HG03280 (cell line): ENCODE measurements around the gene MBNL1.

Experiments
- ATAC-seq: cut with Tn5 transposase; IDR thresholded peaks from one replicate; pipeline ENCODE4 v1.9.1; 2021; ENCODE audit warnings: mild to moderate bottlenecking, moderate library complexity; ENCODE audit not compliant: unreplicated experiment

MBNL1 gene

DNA sequence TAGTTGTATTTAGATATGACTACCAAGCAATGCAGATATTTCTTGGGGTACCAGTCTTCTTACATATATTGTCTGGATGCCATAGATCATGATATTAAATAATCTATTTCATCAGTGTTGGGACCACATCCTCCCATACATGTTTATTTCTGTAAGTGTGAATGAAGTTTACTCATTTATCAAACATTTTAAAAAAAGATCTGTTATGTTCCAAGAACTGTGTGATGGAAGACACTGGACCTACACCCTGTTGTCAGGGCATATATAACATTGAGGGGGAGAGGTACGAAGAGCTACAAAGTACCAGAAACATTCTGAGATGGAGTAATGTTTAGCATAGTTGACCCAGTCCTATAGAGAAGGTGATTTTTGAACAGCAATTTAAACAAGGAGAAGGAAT, 26.6 kb downstream of the MBNL1 start:
- ATAC-seq, result no peak

DNA sequence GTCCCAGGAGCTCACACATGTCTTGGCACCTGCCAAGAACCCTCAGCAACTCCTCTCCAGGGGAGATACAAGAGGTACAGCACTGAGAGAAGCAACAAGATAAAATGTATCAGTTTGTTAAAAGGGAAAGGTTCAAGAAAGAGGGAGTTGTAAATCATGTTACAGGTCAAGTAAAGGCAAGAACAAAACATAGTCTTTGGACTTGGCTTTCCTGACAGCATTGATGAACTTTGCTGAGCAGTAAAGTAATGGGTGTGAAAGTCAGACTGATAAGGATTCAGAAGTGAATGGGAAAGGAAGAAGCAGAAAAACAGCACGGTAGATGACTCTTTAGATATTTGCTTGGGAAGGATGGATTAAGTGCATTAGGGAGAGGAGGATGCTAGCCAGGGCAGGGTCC, 27.1 kb downstream of the MBNL1 start:
- no peak for ATAC-seq

DNA sequence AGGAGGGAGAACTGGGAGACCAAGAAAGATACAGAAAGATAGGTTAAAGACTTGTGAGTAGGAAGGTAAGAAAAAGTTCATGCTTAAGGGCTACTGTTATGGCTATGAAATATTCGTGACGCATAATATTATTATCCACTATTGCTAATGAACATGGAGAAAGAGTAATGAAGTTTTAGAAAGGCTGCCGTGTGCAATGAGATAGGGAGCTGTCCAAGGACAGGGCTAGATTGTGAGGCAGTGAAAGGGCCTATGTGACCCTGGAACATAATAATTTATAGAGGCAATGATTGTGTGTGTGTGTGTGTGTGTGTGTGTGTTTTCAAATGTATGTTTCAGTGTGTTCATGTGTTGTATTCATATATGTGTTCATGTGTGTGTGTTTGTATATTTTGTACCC, 27.7 kb downstream of the MBNL1 start:
- ATAC-seq, result no peak

DNA sequence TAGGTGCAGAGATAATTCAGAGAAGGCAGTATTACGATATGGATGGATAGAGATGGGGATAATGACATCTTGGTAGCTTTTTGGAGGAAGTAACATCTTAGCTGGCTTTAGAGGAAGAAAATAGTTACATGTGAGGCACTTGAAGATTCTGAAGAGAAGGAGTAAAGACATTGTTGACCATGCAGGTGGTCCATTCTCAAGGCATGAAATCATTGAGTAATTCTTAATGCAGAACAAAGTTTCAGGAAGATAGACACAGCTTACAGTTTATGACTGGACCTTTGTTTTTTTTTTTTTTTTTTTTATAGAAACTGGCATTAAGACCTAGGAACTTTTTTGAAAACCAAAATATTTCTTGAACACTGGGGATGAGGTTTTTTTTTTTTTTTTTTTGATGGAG, 28.2 kb downstream of the MBNL1 start:
- ATAC-seq, result no peak

DNA sequence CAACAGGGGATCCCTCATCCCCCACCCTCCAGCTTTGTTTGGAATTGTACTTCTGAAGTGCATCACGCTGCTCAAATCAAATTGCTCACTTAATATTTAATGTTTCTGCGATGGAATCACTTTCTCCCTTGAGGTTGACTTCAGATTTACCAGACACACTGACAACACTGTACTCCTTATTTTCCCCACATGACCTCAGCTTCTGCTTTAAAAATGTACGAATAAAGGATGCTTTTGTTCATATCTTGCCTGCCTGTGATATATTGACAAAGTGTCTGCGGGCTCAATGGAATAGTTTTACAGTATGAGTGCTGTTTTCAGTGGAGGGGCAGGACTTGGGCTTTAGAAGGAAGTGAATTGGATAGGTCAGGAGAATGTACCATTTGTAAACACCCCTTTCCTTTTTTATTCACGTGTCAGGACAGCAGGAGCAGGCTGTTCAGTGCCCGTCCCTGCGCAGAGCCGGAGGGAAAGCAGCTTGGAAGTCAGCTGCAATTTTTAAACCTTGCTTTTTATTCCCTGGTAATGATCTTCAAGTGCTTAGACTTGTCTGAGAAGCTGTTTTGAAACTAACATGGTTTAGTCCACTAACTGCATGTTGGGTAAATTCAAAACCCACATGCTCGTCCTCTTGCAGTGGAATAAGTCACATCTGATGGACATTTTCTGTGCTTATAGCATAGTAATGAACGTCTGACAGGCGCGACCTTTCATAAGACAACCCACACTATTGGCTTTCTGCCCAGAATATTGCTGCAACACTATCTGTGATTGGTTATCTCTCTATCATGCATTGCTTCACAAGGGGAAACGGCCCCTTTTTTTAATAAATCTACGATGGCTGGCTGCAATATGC, 29.9 kb downstream of the MBNL1 start:
- peak; percentile 65 for ATAC-seq

DNA sequence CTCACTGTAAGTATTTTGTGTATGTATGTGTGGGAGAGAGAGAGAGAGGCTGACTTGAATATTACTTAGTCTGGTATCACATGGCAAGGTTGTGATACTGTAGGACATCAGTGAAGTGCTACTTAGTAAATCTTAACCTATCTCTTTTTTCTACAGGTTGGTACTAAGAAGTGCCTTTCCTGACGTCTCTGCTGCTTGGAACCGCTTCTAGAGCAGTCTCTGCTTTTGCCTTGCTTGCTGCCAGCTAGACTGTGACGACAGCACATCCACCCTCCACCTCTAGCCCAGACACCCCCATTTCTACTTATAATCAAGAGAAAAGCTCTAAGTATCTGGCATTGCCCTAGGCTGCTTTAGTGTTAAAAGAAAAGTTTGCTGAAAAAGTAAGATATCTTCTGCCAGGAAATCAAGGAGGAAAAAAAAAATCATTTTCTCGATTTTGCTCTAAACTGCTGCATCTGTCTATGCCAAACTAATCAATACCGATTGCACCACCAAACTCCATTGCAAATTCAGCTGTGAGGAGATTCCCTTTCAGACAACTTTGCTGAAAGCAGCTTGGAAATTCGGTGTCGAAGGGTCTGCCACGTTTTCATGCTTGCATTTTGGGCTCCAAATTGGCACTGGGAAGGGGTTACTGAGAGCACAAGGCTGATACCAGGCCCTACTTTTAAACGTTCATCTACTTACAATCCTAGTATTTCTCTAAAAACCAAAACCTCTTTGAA, 30.7 kb downstream of the MBNL1 start:
- peak; percentile 16 for ATAC-seq

DNA sequence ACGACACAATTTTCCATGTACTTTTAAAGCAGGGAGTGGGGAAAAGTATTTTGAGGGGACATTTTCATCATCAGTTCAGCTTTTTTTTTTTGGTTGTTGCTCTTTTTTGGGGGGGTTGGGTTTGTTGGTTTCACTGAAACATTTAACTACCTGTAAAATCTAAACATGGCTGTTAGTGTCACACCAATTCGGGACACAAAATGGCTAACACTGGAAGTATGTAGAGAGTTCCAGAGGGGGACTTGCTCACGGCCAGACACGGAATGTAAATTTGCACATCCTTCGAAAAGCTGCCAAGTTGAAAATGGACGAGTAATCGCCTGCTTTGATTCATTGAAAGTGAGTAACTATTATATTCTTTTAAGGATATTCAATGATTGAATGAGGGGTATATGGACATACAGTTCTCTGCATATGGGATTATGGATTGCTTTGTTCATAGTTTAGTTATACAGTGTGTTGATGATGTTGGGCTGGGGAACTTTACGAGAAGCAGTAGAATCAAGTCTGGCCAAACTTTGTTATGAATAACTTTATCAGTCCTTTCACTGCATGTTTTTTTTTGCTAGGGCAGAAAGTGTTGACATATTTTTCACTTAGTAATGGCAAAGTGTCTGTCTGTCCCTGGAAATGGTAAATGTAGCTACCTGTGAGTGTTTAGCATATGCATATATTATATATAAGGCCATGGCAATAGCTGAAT, 31.5 kb downstream of the MBNL1 start:
- ATAC-seq, result no peak

DNA sequence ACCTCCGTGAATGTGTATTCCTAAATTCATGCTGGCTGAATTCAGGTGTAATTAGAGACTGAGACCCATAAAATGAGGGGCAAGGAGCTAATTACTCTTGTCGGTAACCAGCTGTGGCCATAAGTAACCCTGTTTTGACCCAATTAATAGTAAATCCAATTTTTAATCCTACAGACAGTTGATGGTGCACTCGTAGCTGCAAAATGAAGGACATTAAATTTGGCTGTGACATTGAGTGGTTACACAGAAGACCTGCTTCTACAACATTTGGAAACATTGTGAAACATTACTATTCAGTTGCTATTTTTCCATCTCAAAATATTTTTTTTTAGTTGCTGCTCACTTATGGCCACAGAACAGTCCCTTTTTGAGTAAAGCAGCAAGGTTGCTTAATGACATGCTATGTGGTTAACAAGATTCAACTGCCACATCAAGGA, 33.0 kb downstream of the MBNL1 start:
- ATAC-seq, result no peak

DNA sequence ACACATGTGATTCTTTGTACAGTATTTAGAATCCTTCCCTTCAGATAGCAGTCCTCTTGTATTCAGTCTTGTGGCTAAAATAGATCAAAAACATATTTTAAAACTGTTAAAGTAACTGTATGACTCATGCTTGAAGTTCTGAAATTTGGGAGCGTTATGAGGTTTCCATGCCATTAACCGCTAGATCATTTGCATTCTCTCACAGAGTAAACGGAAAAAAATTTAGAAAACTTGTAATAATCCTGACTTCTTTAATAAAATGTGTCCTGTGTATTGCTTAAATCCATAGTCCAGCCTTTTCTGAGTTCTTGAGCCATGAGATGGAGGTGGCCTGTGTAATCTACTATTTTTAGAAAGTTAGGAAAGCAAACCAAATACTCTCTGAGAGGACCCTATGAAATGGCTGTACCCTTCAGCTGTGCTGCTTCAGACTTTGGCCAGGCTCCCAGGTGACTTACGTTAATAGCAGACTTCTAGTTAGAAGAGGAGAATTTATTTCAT, 33.8 kb downstream of the MBNL1 start:
- ATAC-seq, result peak; percentile 55

DNA sequence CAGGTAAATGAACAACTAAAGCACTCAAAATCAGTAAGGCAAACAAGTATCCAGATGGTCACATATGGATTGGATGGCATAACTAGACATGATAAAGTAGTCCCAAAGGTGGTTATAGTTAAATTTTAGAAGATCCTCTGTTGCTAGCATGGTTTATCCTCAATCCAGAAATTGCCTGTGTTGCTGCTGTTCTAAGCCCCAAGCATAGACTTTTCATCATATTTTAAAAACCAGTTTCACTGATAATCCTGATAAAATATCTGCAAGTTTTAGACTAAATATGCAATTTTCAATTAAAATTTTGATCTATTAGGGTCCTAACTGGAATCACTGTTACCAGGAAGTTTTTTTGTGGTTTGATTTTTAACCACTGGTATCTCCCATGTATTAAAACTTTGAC, 35.4 kb downstream of the MBNL1 start:
- ATAC-seq, result no peak

DNA sequence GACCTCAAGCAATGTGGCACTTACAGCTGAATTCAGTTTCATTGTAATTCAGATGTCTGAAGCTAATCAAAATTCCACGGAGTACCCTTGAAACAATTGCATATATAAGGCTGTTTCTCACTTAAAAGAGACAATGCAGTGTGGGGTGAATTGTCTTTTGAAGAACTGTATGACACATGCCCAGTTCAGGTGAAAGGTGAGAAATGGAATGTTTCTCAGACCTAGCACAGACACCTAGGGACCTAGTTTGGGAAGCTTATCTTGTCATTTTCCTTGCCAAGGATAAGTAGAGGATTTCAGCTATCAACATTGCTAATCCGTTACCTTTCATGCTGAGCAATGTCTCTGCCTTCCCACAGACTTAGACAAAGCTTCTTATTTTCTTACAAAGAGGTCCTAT, 36.3 kb downstream of the MBNL1 start:
- no peak for ATAC-seq

DNA sequence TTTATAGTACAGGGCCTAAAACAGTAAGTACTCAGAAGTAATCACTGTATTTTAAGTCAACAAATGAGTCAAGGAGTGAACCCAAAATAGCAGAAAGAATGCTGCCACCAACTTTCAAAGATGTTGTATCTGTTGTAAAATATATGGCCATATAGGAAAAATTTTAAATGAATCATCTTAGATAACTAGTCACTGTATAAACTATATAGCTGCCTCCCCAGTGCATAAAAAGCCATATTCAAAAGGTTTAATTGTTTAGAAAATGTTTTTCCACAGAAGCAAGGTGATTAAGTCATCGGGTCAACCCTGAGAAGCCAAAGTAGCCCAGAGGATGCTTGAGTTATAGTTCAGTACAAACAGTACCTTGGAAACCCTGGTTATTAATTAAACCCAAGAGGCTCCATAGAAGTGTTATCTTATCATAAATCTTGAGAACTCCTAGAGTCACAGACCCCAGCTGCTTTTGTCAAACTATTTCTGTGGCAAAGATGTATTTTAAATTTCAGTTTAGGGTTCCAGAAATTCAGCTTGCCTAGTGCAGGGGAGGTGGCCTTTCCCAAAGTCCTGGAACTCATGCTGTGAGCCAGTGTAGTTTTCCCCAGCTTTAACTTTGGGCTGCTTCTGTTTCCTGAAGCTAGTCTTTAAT, 39.2 kb downstream of the MBNL1 start:
- ATAC-seq, result no peak

DNA sequence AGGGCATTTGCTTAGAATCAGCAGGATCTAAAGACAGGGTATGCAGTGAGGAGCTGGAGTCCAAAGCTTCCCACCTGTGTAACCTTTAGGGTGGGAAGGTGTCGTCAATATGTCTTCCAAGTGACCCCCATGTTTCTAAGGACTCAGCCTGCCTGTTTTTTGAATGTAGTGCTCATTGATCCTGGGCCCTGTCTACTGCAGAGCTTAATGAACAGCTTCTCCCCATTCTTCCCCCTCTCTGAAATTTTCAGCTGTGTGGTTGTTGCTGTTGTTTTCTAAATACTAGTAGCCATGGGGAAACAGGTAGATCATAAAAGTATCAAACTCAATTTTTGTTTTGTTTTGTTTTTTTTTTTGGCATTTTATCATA, 39.7 kb downstream of the MBNL1 start:
- ATAC-seq, result no peak

DNA sequence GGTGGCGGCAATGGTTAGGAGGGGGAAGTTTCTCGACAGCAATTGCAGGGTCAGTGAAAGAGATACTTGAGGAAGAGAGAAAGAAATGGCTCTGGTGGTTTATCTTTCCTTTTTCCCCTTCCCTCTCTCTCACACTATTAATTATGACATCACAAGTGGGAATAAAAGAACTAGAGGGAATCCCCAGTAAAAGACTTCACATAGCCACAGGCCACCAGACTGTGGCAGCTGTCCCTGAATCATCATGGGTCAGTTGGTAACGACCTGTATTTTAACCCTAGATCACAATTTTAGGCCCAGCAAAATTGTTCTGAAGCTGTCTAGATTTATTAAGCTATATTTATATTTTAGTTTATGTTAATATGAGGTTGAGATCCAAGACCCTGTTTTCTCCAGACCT, 40.3 kb downstream of the MBNL1 start:
- ATAC-seq, result no peak

DNA sequence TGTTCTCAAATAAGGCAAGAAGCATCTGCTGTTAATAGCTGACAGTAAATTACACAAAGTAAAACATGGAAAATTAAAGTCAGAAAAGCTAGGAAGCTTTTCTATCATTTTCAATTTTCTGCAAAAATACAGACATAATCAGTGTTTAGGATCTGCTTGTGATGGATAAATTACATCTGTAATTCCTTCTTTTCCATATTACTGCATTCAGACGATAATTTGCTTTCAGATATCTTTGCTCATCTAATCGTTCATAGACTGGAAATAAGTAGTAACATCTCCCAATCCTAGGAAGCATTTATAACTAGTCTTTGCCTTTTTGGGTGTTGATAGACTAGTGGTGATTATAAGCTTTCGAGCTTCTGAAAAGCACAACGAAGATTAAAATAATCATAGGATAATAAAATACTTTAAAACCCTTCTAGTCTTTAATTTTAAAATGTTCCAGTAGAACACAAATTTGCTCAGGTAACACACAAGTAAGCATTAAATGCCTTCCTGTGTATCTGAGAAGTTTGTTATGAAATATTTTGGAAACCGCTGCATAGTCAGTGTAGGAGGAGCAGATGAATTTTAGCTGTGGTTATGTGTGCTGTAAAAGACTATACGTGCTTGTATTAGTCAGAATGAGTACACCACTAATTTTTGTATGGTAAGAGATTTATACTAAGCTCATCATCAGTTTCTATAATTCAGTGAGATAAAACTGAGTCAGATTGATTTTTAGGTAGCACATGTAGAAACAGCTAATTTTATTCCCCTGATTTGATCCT, 41.0 kb downstream of the MBNL1 start:
- no peak for ATAC-seq

DNA sequence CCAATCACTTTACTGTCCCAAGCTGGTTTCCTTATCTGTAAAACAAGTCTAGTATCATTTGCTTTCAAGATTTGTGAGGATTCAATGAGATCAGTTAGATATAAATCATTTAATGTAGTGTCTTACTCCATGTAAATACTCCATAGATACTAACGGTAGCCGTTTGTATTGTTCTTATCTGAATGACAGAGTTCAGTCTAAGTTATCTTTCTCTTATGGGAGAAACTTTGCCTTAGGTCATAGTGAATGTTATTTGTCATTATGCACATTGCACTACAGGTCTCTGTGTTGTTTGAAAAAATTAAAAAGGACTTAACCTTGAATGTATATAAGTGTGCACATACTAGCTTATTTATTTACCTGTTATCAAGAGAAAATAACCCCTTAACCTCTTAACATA, 44.7 kb downstream of the MBNL1 start:
- ATAC-seq, result no peak

DNA sequence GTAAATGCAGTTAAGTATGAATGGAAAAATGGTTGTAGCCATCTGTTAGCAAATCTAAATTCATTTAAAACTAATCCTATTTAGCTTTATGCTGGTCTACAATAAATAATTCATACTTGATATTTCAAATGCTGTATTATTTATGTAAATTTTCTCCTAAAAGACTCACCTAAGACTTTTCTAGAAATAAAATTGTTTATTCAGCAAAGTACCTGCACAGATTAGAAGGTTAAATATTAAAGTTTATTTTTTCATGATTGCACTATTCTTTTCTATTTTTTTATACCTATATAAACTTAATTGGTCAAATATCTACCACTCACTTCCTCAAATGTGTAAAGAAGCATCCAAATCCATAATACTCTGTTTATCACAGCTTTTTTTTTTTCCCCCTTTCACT, 45.2 kb downstream of the MBNL1 start:
- no peak for ATAC-seq

DNA sequence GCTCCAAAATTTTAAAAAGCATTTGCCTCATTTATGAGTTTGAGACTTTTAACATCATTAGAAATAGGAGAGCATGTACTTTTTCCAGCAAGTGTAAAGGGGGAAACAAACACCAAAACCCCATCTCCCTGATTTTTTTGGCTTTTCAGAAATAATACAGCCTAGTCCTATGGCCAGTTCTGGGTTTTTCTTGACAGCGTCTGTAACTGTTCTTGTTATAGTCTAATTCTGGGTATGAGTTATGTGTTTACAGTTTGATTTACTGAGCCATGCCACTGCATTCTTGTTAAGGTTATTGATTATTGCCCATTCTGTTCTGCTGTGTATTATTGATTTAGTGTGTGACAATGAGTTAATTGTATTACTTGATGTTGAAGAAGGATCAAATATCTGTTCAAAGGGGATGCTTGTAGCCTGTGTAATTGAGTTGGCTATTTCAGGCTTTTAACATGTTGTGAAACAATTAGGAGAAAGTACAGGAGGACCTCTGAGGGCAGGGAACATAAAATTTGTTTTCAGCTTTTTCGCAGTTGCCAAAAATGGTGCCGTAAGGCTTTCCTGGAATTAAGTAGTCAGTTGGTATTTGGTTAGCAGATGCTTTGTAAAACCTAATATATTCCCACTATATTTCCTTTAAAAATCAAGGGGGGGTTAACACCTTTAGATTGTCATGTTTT, 46.1 kb downstream of the MBNL1 start:
- no peak for ATAC-seq

DNA sequence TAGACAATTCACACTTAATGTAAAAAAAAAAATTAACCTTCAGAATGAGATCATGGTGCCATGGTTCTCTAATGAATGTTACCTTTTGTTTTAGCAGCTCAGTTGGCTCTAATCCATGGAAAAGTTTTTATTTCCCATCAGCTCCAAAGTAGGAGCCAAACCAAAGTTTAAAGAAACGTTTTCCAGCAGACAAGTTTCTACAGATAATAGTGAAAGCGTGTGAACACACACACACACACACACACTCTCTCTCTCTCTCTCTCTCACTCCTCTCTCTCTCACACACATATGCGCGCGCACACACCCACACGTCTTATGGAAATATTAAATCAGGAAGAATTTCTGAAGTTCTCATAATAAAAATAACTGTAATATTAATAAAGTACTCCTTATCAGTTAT, 46.9 kb downstream of the MBNL1 start:
- ATAC-seq, result no peak

DNA sequence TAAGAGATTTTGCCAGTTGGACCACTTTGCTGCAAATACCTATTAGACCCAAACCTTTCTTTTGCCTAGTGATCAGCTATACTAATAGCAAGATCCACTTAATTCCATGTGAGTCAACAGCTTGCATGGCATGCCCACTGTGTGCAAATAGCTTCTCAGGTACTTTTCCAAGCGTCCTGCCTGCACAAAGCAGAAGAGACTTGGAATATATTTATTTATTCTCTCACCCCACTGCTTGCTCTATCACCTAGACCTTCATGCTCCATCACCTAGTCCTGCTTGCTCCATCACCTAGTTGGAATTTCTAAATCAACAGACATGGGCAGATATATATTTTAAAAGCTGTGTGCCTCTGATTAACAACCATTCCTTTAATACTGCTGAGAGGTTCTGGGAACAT, 47.6 kb downstream of the MBNL1 start:
- no peak for ATAC-seq
